WTC11 (cell line): ENCODE results near the gene ZNF91.

Experiments
- FOXP1 ChIP-seq: sonication (generic); formaldehyde crosslinking; IDR thresholded peaks from 2 replicates; pipeline ENCODE4 v1.8.0; 2022; ENCODE audit warnings: missing genetic modification reagents, mild to moderate bottlenecking, moderate library complexity, borderline replicate concordance
- NFE2L1 ChIP-seq: sonication (generic); formaldehyde crosslinking; IDR thresholded peaks from 2 replicates; pipeline ENCODE4 v1.8.1; 2023; ENCODE audit warnings: missing genetic modification reagents
- RELA ChIP-seq: sonication (generic); formaldehyde crosslinking; IDR thresholded peaks from 2 replicates; pipeline ENCODE4 v1.8.1; 2022; ENCODE audit warnings: missing genetic modification reagents, mild to moderate bottlenecking, borderline replicate concordance
- ZNF121 ChIP-seq: sonication (generic); formaldehyde crosslinking; IDR thresholded peaks from 2 replicates; pipeline ENCODE4 v1.8.0; 2023; ENCODE audit warnings: missing genetic modification reagents
- ZNF138 ChIP-seq: sonication (generic); formaldehyde crosslinking; conservative IDR thresholded peaks from 2 replicates; pipeline ENCODE4 v1.8.1; 2022; ENCODE audit warnings: mild to moderate bottlenecking, moderate library complexity, missing genetic modification reagents
- TF ChIP-seq, protein P1 (sequence below): fragments of 200-600 bp; IDR thresholded peaks from 2 replicates; pipeline ENCODE4 v1.8.0; 2022; ENCODE audit warnings: antibody characterized with exemption
- TF ChIP-seq, protein P2 (sequence below): sonication (generic); formaldehyde crosslinking; IDR thresholded peaks from 2 replicates; pipeline ENCODE4 v1.8.1; 2023; ENCODE audit warnings: mild to moderate bottlenecking, missing genetic modification reagents, moderate library complexity
- TF ChIP-seq, protein P3 (sequence below): sonication (generic); formaldehyde crosslinking; IDR thresholded peaks from 2 replicates; pipeline ENCODE4 v1.8.0; 2022; ENCODE audit warnings: mild to moderate bottlenecking, missing genetic modification reagents
- TF ChIP-seq, protein P4 (sequence below): sonication (generic); formaldehyde crosslinking; IDR thresholded peaks from 2 replicates; pipeline ENCODE4 v1.8.0; 2022; ENCODE audit warnings: mild to moderate bottlenecking, missing genetic modification reagents
- TF ChIP-seq, protein P5 (sequence below): fragments of 250-450 bp; sonication (Bioruptor Pico); IDR thresholded peaks from 2 replicates; pipeline ENCODE4 v1.8.0; 2021; ENCODE audit warnings: mild to moderate bottlenecking
- TF ChIP-seq, protein P6 (sequence below): sonication (generic); formaldehyde crosslinking; IDR thresholded peaks from 2 replicates; pipeline ENCODE4 v1.8.1; 2022; ENCODE audit warnings: low read depth, missing genetic modification reagents, borderline replicate concordance

DNA sequence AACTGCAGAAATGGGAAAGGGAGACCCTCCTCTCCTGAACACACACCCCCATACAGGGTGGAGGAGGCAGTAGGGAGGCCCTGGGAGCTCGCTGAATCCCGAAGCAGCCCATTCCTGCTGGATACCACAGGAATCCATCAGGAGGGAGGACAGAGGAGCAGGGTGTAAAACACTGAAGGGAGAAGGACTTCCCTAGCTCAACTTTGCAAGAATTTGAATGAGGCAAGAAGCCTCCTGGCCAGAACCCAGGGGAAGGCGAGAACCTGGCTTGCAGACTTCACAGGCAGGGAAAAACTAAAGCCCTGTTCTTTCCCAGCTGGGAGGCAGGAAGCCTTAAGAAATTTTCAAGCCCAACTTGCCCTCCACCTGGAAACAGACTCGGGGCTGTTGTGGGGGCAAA, 43.5 kb downstream of the ZNF91 start:
- TF ChIP-seq FOXP1 (CRISPR knock-in tag) (no peak), ZNF121 (no peak), RELA (CRISPR knock-in tag) (no peak), NFE2L1 (CRISPR knock-in tag) (no peak), ZNF138 (CRISPR knock-in tag) (no peak)
- TF ChIP-seq, protein P1, sequence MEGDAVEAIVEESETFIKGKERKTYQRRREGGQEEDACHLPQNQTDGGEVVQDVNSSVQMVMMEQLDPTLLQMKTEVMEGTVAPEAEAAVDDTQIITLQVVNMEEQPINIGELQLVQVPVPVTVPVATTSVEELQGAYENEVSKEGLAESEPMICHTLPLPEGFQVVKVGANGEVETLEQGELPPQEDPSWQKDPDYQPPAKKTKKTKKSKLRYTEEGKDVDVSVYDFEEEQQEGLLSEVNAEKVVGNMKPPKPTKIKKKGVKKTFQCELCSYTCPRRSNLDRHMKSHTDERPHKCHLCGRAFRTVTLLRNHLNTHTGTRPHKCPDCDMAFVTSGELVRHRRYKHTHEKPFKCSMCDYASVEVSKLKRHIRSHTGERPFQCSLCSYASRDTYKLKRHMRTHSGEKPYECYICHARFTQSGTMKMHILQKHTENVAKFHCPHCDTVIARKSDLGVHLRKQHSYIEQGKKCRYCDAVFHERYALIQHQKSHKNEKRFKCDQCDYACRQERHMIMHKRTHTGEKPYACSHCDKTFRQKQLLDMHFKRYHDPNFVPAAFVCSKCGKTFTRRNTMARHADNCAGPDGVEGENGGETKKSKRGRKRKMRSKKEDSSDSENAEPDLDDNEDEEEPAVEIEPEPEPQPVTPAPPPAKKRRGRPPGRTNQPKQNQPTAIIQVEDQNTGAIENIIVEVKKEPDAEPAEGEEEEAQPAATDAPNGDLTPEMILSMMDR = no peak
- TF ChIP-seq, protein P2, sequence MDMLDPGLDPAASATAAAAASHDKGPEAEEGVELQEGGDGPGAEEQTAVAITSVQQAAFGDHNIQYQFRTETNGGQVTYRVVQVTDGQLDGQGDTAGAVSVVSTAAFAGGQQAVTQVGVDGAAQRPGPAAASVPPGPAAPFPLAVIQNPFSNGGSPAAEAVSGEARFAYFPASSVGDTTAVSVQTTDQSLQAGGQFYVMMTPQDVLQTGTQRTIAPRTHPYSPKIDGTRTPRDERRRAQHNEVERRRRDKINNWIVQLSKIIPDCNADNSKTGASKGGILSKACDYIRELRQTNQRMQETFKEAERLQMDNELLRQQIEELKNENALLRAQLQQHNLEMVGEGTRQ (CRISPR knock-in tag) = no peak
- TF ChIP-seq, protein P3, sequence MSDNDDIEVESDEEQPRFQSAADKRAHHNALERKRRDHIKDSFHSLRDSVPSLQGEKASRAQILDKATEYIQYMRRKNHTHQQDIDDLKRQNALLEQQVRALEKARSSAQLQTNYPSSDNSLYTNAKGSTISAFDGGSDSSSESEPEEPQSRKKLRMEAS (CRISPR knock-in tag) = no peak
- TF ChIP-seq, protein P4, sequence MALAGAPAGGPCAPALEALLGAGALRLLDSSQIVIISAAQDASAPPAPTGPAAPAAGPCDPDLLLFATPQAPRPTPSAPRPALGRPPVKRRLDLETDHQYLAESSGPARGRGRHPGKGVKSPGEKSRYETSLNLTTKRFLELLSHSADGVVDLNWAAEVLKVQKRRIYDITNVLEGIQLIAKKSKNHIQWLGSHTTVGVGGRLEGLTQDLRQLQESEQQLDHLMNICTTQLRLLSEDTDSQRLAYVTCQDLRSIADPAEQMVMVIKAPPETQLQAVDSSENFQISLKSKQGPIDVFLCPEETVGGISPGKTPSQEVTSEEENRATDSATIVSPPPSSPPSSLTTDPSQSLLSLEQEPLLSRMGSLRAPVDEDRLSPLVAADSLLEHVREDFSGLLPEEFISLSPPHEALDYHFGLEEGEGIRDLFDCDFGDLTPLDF (CRISPR knock-in tag) = no peak
- TF ChIP-seq, protein P5, sequence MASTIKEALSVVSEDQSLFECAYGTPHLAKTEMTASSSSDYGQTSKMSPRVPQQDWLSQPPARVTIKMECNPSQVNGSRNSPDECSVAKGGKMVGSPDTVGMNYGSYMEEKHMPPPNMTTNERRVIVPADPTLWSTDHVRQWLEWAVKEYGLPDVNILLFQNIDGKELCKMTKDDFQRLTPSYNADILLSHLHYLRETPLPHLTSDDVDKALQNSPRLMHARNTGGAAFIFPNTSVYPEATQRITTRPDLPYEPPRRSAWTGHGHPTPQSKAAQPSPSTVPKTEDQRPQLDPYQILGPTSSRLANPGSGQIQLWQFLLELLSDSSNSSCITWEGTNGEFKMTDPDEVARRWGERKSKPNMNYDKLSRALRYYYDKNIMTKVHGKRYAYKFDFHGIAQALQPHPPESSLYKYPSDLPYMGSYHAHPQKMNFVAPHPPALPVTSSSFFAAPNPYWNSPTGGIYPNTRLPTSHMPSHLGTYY (CRISPR knock-in tag) = no peak
- TF ChIP-seq, protein P6, sequence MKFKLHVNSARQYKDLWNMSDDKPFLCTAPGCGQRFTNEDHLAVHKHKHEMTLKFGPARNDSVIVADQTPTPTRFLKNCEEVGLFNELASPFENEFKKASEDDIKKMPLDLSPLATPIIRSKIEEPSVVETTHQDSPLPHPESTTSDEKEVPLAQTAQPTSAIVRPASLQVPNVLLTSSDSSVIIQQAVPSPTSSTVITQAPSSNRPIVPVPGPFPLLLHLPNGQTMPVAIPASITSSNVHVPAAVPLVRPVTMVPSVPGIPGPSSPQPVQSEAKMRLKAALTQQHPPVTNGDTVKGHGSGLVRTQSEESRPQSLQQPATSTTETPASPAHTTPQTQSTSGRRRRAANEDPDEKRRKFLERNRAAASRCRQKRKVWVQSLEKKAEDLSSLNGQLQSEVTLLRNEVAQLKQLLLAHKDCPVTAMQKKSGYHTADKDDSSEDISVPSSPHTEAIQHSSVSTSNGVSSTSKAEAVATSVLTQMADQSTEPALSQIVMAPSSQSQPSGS (CRISPR knock-in tag) = no peak
